NCI-H345 (cell line): Measurements from ENCODE around the gene TMEM132D.
A peak's percentile ranks its signal among the peaks of the same experiment; 100 is the strongest.

Source experiments
- DNase-seq: peaks from one replicate; lab custom pipeline; 2025; lab: John Stamatoyannopoulos, UW

Gene TMEM132D

DNA sequence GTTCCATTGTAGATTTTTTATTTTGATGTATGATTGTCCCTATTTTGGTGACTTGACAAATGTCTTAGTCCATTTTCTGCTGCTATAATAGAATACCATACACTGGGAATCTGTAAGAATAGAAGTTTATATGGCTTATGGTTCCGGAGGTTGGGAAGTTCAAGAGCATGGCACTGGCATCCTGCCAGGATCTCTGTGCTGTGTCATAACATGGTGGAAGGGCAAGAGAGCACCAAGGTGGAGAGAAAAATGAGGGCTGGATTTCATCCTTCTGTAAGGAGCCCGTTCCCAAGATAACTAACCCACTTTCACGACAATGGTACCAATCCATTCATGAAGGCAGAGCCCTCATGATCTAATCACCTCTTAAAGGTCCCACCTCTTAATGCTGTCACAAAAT is 176.7 kb downstream of the TMEM132D start:
- DNase-seq = no peak

DNA sequence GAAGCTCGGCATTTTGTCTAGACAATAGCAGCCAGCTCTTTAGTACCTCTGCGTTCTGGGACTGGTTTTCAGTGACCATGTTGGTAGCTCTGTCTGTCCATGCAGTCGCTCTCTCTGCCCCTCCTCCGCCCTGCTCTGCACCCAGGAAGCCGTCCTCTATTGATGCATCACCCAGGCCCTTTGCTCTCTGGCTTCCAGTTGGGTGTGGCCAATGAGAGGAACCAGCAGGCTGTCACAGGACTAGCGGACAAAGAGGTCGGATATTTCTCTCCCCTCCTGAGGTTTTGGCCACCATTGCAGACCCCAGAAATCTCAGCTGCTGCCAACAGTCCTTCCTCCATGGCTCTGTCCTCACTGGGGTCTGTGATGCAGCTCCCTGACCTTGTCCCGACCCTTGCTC is 180.6 kb downstream of the TMEM132D start:
- no peak for DNase-seq

DNA sequence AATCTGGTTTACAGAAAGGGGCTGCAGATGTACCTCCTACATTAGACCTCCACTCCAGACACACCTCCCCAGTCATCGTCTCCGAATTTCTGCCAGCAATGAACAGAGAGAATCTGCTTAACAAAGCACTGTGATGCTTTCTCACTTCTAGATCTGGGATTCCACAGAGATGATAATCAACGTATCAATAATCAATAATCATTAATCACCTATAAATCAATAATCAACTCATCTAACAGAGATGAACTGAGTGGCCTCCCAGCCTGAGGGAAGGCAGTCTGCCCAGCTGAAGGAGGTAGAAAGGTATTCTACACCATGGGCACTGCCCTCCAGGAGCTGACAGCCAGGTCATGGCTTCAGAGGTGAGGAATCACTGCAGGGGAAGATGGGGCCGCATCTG is 183.2 kb downstream of the TMEM132D start:
- no peak for DNase-seq

DNA sequence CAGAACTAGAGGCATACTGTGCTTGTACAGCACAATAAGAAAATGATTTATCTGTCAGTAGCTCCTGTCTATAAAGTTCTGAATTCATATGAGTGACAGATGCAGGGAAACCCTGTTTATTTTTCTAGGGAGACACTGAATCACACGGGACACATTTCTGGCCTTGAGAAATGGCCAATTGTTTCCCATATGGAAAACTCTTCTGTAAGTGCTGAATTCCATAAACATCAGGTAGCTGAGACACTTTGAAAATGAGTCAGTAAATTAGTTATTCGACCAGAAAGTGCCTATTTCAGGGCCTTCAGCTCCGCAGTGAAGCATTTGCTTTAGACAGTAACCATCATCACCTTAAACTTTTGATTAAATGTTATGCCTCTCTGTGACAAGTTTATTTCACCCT is 184.4 kb downstream of the TMEM132D start:
- DNase-seq = no peak

DNA sequence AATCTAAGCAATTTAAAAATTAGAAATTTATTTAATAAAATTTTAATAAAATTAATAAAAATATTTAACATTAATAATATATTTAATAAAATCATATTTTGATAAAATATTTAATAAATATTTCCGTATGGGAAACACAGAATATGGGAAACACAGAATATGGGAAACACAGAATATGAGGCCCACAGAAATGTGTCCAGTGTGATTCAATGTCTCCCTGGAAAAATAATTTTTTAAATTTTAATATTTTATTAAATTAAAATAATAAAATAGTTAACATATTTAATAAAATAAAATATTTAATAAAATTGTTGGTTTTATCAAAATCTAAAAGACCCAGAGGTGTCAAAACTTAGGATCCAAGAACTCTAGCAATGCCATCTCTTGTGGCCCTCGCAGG is 186.4 kb downstream of the TMEM132D start:
- no peak for DNase-seq

DNA sequence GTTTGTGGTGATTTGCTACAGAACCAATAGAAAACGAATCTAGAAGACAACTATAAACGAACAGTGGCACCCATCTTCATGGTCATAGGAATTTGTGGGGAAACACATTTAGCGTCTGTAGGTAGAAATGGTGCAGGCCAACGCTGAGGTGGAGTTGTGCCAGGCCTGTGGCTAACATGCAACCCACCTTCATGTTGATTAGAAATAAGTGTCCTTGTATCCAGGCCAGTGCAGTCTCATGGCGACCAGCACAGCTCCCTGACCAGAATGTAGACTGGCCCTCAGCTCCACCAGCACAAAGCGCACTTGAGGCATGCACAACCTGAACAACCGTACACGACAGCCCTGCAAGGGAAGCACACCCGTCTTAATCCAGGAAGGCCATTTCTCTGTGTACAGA is 187.0 kb downstream of the TMEM132D start:
- DNase-seq = no peak

DNA sequence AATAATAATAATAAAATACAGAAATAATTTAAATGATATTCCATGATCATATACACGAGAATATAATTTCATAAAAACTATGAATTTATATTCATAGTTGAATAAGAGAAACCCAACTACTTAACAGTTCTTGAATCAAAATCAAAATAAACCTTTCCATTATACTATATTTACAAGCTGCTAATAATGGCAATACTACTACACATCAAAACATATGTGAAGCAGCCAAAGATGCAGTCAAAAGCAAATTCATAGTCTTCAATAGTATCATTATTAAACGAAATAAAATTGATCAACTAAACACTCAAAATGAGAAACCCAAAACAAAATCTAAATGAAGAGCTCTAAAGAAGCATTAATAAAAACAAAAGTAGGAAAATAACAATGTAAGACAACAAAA is 197.1 kb downstream of the TMEM132D start:
- no peak for DNase-seq

DNA sequence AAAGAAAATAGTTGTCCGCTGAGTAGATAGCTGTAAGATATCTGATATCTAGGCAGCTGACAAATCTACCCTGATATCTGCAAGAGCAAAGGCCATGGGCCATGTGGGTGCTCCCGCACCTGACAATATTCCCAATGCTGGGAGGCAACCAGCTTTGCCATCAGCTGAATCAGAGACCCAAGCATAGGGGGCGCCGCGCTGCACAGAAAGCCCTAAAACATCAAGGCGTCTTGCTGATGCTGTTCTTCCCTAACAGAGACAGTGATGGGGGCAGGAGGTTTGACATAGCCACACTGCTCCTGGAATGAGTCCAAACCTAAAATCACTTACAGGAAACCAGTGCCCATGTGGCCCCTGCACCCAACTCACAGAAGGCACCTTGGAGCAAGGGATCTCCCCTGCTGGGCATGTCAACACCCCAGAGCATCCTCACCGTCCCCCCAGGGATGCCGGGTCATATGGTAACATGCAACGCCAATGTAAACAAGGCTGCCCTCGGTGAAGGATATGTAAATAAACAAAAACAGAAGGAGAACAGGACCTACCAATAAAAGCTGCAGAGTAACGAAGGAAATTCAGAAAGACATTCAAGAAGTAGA is 199.5 kb downstream of the TMEM132D start:
- peak; percentile 43 for DNase-seq

DNA sequence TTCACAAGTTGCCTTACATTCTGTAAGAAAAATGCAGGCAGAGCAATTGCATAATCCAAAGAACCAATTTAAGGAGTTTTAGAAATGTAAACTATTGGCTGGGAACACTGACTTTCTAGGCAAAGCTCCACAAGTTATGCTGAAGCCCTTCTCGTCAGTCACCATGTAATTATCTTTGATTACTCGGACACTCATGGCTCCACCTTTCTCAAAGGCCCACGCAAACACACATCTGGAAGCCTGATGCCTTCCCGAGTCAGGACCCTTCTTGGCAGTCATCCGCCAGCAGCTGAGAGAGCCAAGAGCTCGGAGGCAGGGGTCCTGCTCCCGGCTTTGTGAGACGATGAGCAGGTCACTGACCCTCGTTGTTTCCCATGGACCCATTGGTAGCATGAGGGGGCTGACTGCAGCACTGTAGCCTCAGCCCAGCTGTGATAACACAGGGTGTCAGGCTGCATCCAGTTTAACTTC is 202.2 kb downstream of the TMEM132D start:
- no peak for DNase-seq

DNA sequence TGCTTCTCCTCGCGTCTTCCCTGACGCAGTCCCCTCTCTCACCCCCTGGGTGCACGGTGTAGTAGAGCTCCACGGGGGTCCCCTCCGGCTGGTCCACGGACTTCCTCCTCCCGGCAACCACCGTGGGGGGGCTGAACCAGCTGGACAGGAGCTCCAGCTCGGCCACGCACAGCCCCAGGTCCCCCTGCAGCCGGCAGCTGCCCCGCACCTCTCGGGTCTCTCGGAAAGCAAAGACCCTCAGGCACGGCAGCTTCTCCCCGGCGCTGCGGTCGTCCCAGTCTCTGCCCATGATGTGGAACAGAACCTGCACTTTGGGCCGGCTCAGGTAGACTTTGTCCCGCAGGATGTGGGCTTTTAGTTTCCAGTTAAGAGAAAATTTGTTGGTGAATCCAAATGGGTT is 203.8 kb downstream of the TMEM132D start:
- DNase-seq = no peak

DNA sequence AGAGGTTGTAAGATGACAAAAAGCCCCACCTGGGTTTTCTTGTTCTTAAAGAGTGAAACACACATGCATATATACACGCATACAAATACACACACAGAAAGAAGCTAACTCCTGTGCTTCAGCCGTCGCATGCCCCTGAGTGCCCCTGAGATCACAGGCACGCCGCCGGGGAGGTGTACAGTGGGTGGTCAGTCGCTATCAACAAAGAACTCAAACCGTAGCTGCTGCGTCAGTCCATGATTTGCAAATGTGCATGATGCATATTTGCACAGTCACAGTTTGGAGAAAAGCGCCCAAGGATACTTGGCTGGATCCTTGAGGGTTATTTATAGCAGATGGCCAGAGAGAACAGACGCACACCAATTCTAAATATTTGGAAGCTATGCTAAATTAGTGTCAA is 206.9 kb downstream of the TMEM132D start:
- DNase-seq = peak; percentile 28

DNA sequence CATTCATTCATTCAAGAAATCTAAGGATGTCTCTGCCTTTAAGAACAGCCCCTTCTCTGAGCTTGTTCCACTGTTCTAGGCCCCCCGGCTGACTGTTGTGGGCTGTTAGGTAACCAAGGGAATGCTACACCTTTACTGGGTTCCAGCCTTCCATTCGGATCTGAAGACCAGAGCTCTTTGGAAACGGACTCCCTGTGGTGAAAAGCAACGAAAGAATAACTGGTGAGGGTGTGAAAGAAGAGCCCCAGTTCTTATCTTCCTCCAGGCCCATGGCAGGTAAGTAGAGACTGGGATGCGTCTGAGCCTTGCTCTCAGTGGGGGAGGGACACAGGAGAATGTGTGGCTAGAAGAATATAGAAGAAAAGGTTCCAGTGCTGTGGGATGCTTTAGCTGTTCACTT is 207.4 kb downstream of the TMEM132D start:
- no peak for DNase-seq

DNA sequence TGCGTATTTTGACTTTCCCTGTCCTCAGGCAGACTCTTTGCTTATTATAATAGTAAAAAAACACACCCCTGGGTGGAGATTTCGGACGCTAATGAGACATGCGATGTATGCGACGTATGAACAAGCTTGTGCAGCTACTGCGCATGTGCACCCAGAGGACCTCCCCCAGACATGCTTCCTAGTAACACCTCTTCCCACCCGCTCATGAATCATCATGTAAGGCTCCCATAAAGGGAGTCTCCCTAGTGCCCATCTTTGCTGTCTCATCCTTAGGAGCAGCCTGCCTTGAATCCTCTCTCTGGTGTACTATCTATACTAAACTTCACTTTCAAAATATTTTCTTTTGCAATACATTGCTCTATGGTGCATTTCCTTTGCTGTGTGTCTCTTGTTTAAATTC is 210.1 kb downstream of the TMEM132D start:
- no peak for DNase-seq

DNA sequence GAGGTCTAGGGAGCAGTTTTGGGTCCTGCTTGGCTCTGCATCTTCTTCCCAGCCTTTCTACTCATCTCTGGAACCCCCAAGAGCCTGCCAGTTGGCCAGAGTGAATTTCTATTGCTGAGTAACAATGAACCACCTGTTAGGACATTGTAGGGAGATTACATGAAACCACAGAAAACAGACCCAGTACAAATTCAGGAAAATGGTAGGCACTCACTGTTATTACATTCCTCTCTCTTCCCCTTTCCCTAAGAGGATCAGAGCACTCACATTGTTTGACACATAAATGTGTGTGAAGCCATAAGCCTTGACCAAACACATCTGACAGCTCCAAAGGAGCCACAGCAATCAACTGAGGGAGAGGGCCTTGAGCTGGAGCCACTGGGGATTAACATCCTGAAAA is 216.1 kb downstream of the TMEM132D start:
- no peak for DNase-seq

DNA sequence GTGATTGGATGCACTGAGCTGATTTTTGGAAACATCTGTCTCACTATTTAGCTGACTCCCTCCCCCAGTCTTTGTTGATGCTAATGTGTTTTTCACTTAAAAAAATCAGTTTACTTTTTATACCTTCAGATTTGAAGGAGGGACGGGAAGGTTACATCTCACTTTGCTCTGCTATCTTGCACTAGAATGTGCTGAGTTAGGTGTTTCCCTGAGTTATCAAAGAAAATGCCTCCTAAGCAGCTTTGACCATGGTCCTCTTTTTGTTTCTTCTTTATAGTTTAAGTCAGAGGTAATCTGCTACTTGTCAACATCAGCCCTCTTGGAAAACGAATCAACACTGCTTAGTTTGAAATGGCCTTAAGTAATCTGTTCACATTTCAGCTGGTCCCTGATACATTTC is 222.0 kb downstream of the TMEM132D start:
- DNase-seq = no peak

DNA sequence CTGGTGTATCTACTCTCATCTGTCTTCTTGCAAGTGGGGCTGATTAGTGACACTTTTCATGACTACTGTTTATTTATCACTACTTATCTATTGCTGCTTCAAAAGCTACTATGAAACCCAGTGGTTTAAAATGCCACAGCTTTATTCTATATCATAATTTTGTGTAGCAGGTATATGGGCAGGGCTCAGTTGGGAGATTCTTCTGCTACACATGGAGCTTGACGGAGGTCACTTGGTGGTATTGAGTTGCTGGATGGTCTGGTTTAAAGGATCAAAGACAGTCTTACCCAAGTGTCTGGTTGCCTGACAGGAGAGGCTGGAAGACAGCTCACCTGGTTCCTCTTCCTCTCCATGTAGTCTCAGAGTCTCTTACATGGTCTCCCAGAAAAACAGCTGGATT is 222.7 kb downstream of the TMEM132D start:
- no peak for DNase-seq

DNA sequence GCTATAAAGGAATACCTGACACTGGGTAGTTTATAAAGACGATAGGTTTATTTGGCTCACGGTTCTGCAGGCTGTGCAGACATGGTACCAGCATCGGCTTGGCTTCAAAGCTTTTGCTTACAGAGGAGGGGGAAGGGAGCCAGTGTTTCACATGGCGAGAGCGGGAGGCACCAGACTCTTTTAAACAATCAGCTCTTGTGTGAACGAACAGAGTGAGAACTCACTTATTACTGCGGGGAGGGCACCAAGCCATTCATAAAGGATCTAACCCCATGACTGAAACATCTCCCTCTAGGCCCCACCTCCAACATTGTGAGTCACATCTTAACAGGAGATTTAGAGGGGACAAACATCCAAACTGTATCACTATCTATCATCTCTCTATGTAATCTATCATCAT is 227.4 kb downstream of the TMEM132D start:
- no peak for DNase-seq

DNA sequence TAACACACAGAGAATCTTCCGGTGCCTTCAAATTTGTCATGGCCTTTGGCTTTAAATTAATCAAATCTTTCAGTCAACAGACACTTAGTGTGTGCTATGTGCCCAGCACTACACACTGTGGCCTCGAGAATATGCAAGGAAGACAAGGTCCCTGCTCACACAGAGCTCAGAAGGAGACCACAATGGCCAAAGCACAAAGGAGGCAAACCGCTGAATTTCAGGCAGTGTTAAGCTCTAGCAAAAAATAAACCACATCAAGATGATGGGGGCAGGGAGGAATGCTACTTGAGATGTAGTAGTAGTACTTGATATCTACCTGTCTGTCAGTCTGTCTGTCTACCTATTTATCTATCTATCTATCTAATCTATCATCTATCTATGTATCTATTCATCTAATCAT is 227.9 kb downstream of the TMEM132D start:
- DNase-seq = no peak

DNA sequence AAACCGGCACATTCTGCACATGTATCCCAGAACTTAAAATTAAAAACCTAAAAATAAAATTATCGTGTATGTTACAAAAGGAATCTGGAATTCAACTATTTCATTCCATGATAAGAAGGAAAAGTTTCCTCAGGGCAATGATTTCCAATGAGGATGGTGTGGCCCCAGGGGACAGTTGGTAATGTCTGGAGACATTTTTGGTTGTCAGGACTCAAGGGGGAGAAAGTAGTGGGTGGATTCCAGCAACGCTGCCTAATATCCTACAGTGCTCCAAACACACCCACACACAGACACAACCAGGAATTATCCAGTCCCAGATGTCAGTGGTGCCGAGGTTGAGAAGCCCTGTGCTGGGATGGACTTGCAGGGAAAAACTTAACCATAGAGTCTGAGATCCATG is 228.3 kb downstream of the TMEM132D start:
- DNase-seq = no peak

DNA sequence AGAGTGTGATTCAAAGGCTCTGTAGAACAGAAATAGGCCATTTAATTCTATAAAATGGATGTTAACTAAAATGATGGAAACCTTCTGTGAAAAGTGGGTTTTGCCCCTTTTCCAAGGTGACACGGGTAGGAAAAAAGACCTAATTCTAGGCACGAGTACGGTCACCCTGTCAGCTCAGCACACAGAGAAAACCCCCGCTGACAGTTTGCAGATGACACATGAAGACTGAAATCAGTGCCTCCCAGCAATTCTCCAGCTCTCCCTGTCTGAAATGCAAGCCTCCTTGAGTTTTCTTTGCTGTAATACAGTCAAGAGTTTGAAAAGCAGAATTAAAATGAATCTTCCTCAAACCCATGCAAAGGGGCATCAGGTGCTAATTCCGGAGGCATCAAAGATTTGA is 230.0 kb downstream of the TMEM132D start:
- DNase-seq = no peak

DNA sequence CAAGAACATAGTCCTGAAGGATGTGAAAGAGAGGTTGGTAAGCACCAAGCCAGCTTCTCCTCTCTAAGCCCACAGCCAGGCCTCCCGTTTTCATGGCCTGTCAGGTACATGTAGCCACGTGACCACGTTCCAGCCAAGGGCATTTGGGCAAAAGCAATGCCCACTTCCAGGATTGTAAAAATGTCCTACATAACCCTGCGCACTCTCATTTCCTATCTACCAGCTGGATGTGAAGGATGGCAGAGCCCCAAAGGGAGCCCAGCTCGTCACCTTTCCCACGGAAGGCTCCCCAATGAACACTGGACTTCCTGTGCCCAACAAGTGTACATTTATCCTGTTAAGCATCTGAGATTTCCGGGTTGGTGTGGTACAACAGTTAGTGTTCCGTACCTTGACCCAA is 231.7 kb downstream of the TMEM132D start:
- DNase-seq = no peak

DNA sequence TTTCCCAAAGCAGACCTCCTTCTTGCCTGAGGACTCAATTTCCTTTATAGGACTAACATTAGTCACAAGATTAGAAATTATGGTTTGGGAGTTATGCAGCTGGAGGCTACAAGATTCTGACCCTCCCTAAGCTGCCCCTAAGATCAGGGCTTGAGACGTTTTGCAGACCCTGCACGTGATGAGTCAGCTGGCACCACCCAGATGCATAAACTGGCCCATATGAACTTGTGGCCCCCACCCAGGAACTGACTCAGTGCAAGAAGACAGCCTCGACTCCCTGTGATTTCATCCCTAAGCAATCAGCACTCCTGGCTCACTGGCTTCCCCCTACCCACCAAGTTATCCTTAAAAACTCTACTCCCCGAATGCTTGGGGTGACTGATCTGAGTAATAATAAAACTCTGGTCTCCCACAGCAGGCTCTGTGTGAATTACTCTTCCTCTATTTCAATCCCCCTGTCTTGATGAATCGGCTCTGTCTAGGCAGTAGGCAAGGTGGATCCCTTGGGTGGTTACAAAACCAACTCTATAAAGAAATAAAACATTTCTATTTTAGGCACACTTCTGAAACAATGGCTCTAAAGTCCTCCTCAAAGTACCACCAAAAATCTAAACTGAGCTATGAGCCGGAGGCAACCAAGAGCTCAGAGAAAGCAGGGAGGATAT is 233.4 kb downstream of the TMEM132D start:
- no peak for DNase-seq

DNA sequence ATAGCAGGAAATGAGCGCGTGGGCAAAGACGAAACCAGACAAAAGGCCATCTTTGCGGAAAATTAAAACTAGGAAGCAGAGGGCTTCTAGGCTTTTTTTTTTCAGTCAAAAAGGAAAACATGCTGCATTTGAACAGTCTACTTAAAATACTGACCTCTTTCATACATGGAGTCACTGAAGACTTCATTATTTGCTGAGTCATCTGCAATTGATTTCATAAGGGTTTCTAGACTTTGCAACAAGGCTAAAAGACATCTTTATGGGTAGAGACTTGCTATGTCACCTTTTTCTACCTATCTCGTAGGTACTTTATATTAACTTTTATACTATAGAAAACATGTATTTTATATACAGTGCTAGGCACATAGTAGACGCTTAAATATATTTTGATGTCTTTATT is 238.4 kb downstream of the TMEM132D start:
- no peak for DNase-seq

DNA sequence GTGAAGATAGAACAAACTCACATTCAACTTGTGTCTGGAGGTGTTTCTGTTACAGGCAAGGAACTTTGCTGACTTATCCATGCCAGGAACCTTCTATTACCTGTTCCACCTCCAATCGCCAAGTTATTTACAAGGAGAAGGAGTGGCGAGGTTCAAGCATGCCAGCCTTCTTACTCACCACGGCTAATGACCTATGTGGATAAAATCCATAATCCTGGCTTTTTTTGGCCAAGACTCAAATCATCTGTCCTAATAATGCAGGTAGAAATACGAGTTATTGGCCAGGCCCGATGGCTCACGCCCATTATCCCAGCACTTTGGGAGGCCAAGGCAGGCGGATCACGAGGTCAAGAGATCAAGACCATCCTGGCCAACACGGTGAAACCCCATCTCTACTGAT is 241.6 kb downstream of the TMEM132D start:
- no peak for DNase-seq
